Astrocyte (in vitro differentiated cells and primary cell): ENCODE measurements around the gene RAET1E. TPM values are rescaled to one million over a fixed set of nuclear protein-coding genes. Genes with fewer than 3 reads are reported as not detected.

ENCODE experiments used
- DNase-seq: peaks from one replicate; pipeline ENCODE4 v3.0.0-alpha.2; 2010; ENCODE audit warnings: low read depth
- FAIRE-seq: peaks from 2 replicates; lab custom pipeline; 2011; peaks lifted over from hg19 to GRCh38; lab: Jason Lieb, UNC
- H2AFZ ChIP-seq: 2 replicates; pipeline ENCODE4 v1.6.0; 2012; ENCODE audit warnings: low read depth, low read length, inconsistent platforms
- H3K27ac ChIP-seq: 2 replicates; pipeline ENCODE4 v1.5.1; 2011; ENCODE audit warnings: low read depth, low read length, inconsistent platforms
- H3K27me3 ChIP-seq: 2 replicates; pipeline ENCODE4 v1.6.0; 2011; ENCODE audit warnings: low read length, inconsistent platforms; ENCODE audit not compliant: insufficient read depth
- H3K36me3 ChIP-seq: 2 replicates; pipeline ENCODE4 v1.5.1; 2011; ENCODE audit warnings: low read length, inconsistent platforms; ENCODE audit not compliant: insufficient read depth
- H3K4me1 ChIP-seq: 2 replicates; pipeline ENCODE4 v1.5.1; 2011; ENCODE audit warnings: low read length, inconsistent platforms; ENCODE audit not compliant: insufficient read depth
- H3K4me2 ChIP-seq: 2 replicates; pipeline ENCODE4 v1.6.0; 2012; ENCODE audit warnings: low read length, inconsistent platforms
- H3K4me3 ChIP-seq: 2 replicates; pipeline ENCODE4 v1.5.1; 2011; ENCODE audit warnings: low read depth, mild to moderate bottlenecking, low read length, inconsistent platforms; ENCODE audit not compliant: insufficient read depth
- H3K79me2 ChIP-seq: 2 replicates; pipeline ENCODE4 v1.6.0; 2012; ENCODE audit warnings: mild to moderate bottlenecking, low read length, inconsistent platforms; ENCODE audit not compliant: insufficient read depth
- H3K9ac ChIP-seq: 2 replicates; pipeline ENCODE4 v1.6.0; 2012; ENCODE audit warnings: mild to moderate bottlenecking, low read length, inconsistent platforms
- H3K9me3 ChIP-seq: 2 replicates; pipeline ENCODE4 v1.5.1; 2012; ENCODE audit warnings: low read depth, mild to moderate bottlenecking, low read length, inconsistent platforms; ENCODE audit not compliant: insufficient read depth
- H4K20me1 ChIP-seq: 2 replicates; pipeline ENCODE4 v1.6.0; 2012; ENCODE audit warnings: low read length, inconsistent platforms; ENCODE audit not compliant: insufficient read depth
- H3K27ac Mint-ChIP-seq: one replicate; pipeline ENCODE4 v1.8.0; 2021; ENCODE audit warnings: mild to moderate bottlenecking, mixed read lengths; ENCODE audit not compliant: unreplicated experiment
- H3K27me3 Mint-ChIP-seq: one replicate; pipeline ENCODE4 v1.8.0; 2021; ENCODE audit warnings: low read depth, mixed read lengths; ENCODE audit not compliant: unreplicated experiment
- H3K36me3 Mint-ChIP-seq: one replicate; pipeline ENCODE4 v1.8.0; 2021; ENCODE audit warnings: low read depth, mixed read lengths; ENCODE audit not compliant: unreplicated experiment
- H3K4me1 Mint-ChIP-seq: one replicate; pipeline ENCODE4 v1.8.0; 2021; ENCODE audit warnings: low read depth, mixed read lengths; ENCODE audit not compliant: unreplicated experiment
- H3K4me3 Mint-ChIP-seq: one replicate; pipeline ENCODE4 v1.8.0; 2021; ENCODE audit warnings: mild to moderate bottlenecking, moderate library complexity, mixed read lengths; ENCODE audit not compliant: unreplicated experiment
- H3K9me3 Mint-ChIP-seq: one replicate; pipeline ENCODE4 v1.8.0; 2021; ENCODE audit warnings: mild to moderate bottlenecking, mixed read lengths; ENCODE audit not compliant: unreplicated experiment
- EZH2 ChIP-seq: IDR thresholded peaks from 2 replicates; pipeline ENCODE4 v1.6.1; 2012; ENCODE audit warnings: mild to moderate bottlenecking, low read length, inconsistent platforms; ENCODE audit not compliant: insufficient read depth
- total RNA-seq: library from RNA; stranded (reverse); gene quantifications from 2 replicates; pipeline ENCODE4 v1.2.1, GENCODE V29; 2021
- TF ChIP-seq, protein P1 (sequence below): IDR thresholded peaks from 2 replicates; pipeline ENCODE4 v1.5.1; 2011; ENCODE audit warnings: low read depth, mild to moderate bottlenecking, inconsistent platforms, low read length, moderate library complexity; ENCODE audit not compliant: insufficient read depth

The RAET1E gene
- total RNA-seq, 1 donor from 2014 or later: not detected

- Histone ChIP-seq H3K79me2 (no peaks in the 10 kb centered on the region), H3K9ac (no peak overlapping the region), H2AFZ (no peak overlapping the region), H3K36me3 (no peaks in the 10 kb centered on the region), H3K4me1 (no peaks in the 10 kb centered on the region), H3K4me3 (no peak overlapping the region), H3K27ac (no peak overlapping the region), H3K27me3 (peaks cover 4% of the 10 kb centered on the region), H3K9me3 (no peaks in the 10 kb centered on the region), H4K20me1 (no peaks in the 10 kb centered on the region), H3K4me2 (no peak overlapping the region)
- Mint-ChIP-seq H3K4me3 (no peak overlapping the region), H3K36me3 (no peaks in the 10 kb centered on the region), H3K4me1 (peaks cover 4% of the 10 kb centered on the region), H3K27ac (no peak overlapping the region), H3K9me3 (no peaks in the 10 kb centered on the region), H3K27me3 (peaks cover 61% of the 10 kb centered on the region)
- no peak for FAIRE-seq
- no peak for TF ChIP-seq EZH2
- TF ChIP-seq, protein P1, sequence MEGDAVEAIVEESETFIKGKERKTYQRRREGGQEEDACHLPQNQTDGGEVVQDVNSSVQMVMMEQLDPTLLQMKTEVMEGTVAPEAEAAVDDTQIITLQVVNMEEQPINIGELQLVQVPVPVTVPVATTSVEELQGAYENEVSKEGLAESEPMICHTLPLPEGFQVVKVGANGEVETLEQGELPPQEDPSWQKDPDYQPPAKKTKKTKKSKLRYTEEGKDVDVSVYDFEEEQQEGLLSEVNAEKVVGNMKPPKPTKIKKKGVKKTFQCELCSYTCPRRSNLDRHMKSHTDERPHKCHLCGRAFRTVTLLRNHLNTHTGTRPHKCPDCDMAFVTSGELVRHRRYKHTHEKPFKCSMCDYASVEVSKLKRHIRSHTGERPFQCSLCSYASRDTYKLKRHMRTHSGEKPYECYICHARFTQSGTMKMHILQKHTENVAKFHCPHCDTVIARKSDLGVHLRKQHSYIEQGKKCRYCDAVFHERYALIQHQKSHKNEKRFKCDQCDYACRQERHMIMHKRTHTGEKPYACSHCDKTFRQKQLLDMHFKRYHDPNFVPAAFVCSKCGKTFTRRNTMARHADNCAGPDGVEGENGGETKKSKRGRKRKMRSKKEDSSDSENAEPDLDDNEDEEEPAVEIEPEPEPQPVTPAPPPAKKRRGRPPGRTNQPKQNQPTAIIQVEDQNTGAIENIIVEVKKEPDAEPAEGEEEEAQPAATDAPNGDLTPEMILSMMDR: no peak
- DNase-seq: no peak
Measured at GRCh38 chr6:149885888-149886287, 12.0 kb downstream of the RAET1E start.

DNA sequence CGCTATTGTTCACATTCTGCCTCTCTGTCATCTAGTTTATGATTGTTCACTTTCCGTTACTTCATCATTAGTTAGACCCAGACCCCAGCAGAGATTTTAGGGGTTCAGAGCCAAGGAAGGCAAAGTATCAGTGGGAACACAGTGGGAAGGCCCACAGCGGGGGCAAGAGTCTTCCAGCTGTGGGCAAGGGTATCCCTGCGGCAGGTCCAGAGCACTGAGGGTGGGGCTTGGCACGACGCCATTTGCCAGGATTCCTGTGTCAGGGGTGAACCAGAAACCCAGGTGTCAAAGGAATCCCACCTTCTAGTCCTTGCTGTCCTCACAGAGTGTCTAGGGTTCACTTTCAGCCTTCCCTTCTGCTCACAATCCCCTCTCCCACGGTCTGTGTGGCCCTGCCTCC is 13.3 kb downstream of the RAET1E start:
- Histone ChIP-seq H4K20me1 (no peaks in the 10 kb centered on the region), H3K4me3 (no peak overlapping the region), H3K4me2 (no peak overlapping the region), H3K79me2 (no peaks in the 10 kb centered on the region), H3K27ac (no peak overlapping the region), H3K4me1 (no peaks in the 10 kb centered on the region), H3K27me3 (peaks cover 4% of the 10 kb centered on the region), H2AFZ (no peak overlapping the region), H3K9me3 (no peaks in the 10 kb centered on the region), H3K9ac (no peak overlapping the region), H3K36me3 (no peaks in the 10 kb centered on the region)
- no peak for DNase-seq
- Mint-ChIP-seq H3K4me3 (no peak overlapping the region), H3K36me3 (no peaks in the 10 kb centered on the region), H3K9me3 (no peaks in the 10 kb centered on the region), H3K4me1 (no peaks in the 10 kb centered on the region), H3K27me3 (peaks cover 67% of the 10 kb centered on the region), H3K27ac (no peak overlapping the region)
- no peak for FAIRE-seq
- TF ChIP-seq, protein P1: no peak
- TF ChIP-seq EZH2: no peak

- Histone ChIP-seq H3K36me3 (no peaks in the 10 kb centered on the region), H3K27me3 (peaks cover 4% of the 10 kb centered on the region), H3K4me3 (no peak overlapping the region), H4K20me1 (no peaks in the 10 kb centered on the region), H3K9me3 (no peaks in the 10 kb centered on the region), H3K4me2 (no peak overlapping the region), H3K4me1 (no peaks in the 10 kb centered on the region), H3K79me2 (no peaks in the 10 kb centered on the region), H2AFZ (no peak overlapping the region), H3K9ac (no peak overlapping the region), H3K27ac (no peak overlapping the region)
- H3K9me3 Mint-ChIP-seq: no peaks in the 10 kb centered on the region
- H3K27me3 Mint-ChIP-seq: peaks cover 67% of the 10 kb centered on the region
- H3K4me1 Mint-ChIP-seq: no peaks in the 10 kb centered on the region
- TF ChIP-seq, protein P1: no peak
- TF ChIP-seq EZH2: no peak
- FAIRE-seq (no peak), DNase-seq (no peak)
- H3K36me3 Mint-ChIP-seq: no peaks in the 10 kb centered on the region
- no peak overlapping the region for H3K4me3 Mint-ChIP-seq
- no peak overlapping the region for H3K27ac Mint-ChIP-seq
Measured at GRCh38 chr6:149884215-149884614, 13.7 kb downstream of the RAET1E start.
